HG03565 (cell line): Measurements from ENCODE around the gene OSBPL2.

Source experiments
- ATAC-seq: cut with Tn5 transposase; IDR thresholded peaks from one replicate; pipeline ENCODE4 v1.9.1; 2021; ENCODE audit warnings: mild to moderate bottlenecking, moderate library complexity; ENCODE audit not compliant: unreplicated experiment

The OSBPL2 gene

GRCh38 chr20:62219992-62220665 is 18.2 kb upstream of the OSBPL2 start, which contains the start of gene HRH3:
Gene HRH3 (minus strand): TSS chr20:62220278. CDS start chr20:62219970, 308 bp downstream.
- no peak for ATAC-seq

- no peak for ATAC-seq
Measured at GRCh38 chr20:62220666-62221568, 17.4 kb upstream of the OSBPL2 start.

- ATAC-seq, result no peak
Measured at GRCh38 chr20:62222266-62222850, 16.0 kb upstream of the OSBPL2 start.

GRCh38 chr20:62222972-62223371 is 15.3 kb upstream of the OSBPL2 start:
- no peak for ATAC-seq

- no peak for ATAC-seq
Measured at GRCh38 chr20:62223571-62223970, 14.8 kb upstream of the OSBPL2 start.

- ATAC-seq, result no peak
Measured at GRCh38 chr20:62224113-62224855, 14.0 kb upstream of the OSBPL2 start.

GRCh38 chr20:62225026-62225425 is 13.3 kb upstream of the OSBPL2 start:
- no peak for ATAC-seq

GRCh38 chr20:62225820-62226635 is 12.3 kb upstream of the OSBPL2 start:
- no peak for ATAC-seq

GRCh38 chr20:62226707-62227590 is 11.4 kb upstream of the OSBPL2 start:
- no peak for ATAC-seq

- no peak for ATAC-seq
Measured at GRCh38 chr20:62227591-62227976, 10.7 kb upstream of the OSBPL2 start.

GRCh38 chr20:62227977-62228958 is 10.1 kb upstream of the OSBPL2 start:
- no peak for ATAC-seq

- ATAC-seq, result no peak
Measured at GRCh38 chr20:62228982-62229545, 9.3 kb upstream of the OSBPL2 start.

- no peak for ATAC-seq
Measured at GRCh38 chr20:62229667-62230066, 8.7 kb upstream of the OSBPL2 start.

GRCh38 chr20:62230276-62230675 is 8.0 kb upstream of the OSBPL2 start:
- ATAC-seq, result no peak

- ATAC-seq, result no peak
Measured at GRCh38 chr20:62230696-62231095, 7.6 kb upstream of the OSBPL2 start.

GRCh38 chr20:62231292-62231691 is 7.0 kb upstream of the OSBPL2 start:
- no peak for ATAC-seq

GRCh38 chr20:62232194-62232593 is 6.1 kb upstream of the OSBPL2 start:
- ATAC-seq, result no peak
